ENCODE measurements around the gene MINDY3. TPM values are rescaled to one million over a fixed set of nuclear protein-coding genes. Genes with fewer than 3 reads are reported as not detected.

Gene MINDY3
- total RNA-seq, 2 experiments from 2014 or later, result 15.3 to 16.7 TPM

DNA sequence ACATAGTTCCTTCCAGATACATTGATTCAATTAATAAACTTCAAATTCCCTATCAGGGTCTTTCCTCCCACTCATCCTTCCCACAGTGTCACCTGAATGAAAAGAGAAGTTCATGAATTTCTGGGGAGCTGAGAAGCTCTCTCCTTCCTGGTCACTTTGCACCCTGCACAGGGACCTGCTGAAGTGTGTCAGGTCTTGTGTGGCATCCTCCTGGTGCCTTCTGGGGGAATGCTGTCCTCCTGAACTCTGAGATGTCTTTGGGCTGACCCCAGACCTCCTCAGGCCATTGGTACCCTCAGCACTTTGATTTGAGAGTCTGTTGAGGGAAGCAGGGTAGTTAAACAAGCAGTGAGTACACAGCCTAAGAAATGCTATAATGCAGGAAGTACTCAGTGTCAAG lies 101.0 kb downstream of the MINDY3 start:
- peaks cover 8% of the 10 kb centered on the region for H3K27me3 Mint-ChIP-seq
- peaks cover 2% of the 10 kb centered on the region for H3K36me3 Mint-ChIP-seq
- H3K9me3 Mint-ChIP-seq, result peaks cover 5% of the 10 kb centered on the region
- ChIA-PET CTCF (interaction anchor here (0.6 kb wide), 1 partner anchor 392 kb away, joined by 4 read pairs; no protein-coding TSS in a partner anchor), POLR2A (no interaction called here)
- H3K27ac Mint-ChIP-seq, result no peak overlapping the region
- H3K4me1 Mint-ChIP-seq (ENCODE audit: low read depth), result no peaks in the 10 kb centered on the region
- intact Hi-C loops (cut with micrococcal nuclease), result no loop called here
- DNase-seq, result no peak
- H3K4me3 Mint-ChIP-seq, result no peak overlapping the region

DNA sequence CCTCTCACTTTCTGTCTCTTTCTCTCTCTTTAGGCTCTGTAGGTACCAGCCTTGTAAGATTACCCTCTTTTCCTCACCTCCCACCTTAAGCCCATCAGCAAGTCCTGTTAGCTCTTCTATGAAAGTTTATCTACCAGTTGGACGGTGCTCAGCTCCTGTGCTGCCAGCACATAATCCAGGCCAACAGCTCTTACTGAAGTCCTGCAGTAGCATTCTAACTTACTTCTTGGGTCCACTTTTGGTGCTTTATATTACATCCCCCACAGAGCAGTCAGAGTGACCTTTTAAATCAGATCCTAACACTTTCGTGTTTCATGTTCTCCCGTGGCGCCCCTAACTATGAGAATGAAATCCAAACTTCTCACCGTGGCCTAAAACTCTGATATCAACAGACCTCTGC lies 101.7 kb downstream of the MINDY3 start:
- Mint-ChIP-seq H3K9me3 (peaks cover 3% of the 10 kb centered on the region), H3K27me3 (peaks cover 8% of the 10 kb centered on the region), H3K4me1 (ENCODE audit: low read depth) (no peaks in the 10 kb centered on the region), H3K36me3 (peaks cover 2% of the 10 kb centered on the region), H3K4me3 (no peak overlapping the region), H3K27ac (no peak overlapping the region)
- CTCF ChIA-PET, result interaction anchor here (0.6 kb wide), 1 partner anchor 392 kb away, joined by 4 read pairs; no protein-coding TSS in a partner anchor
- no peak for DNase-seq
- POLR2A ChIA-PET, result no interaction called here
- intact Hi-C loops (cut with micrococcal nuclease), result no loop called here

DNA sequence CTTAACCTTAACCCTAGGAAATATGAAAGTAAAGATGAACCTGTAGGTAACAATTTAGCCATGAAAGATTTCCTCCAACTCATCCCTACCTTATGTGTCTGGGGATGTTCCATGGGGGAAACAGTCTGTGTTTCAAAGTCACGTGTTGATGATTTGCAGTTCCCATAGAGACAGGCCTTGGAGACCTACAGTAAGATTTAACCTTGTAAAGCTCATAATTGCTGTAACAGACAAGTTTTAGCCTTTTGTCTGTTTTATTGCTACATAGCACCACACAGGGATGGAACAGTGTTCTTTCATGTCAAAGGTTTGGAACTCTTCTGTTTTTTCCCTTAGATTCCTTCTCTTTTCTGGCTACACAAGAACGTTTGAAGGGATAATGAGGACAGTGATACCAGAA lies 105.4 kb downstream of the MINDY3 start:
- H3K27me3 Mint-ChIP-seq, result peaks cover 23% of the 10 kb centered on the region
- no peaks in the 10 kb centered on the region for H3K9me3 Mint-ChIP-seq
- no peaks in the 10 kb centered on the region for H3K36me3 Mint-ChIP-seq
- CTCF ChIA-PET, result no interaction called here
- H3K27ac Mint-ChIP-seq, result no peak overlapping the region
- H3K4me1 Mint-ChIP-seq (ENCODE audit: low read depth), result no peaks in the 10 kb centered on the region
- POLR2A ChIA-PET, result no interaction called here
- intact Hi-C loops (cut with micrococcal nuclease), result no loop called here
- no peak overlapping the region for H3K4me3 Mint-ChIP-seq
- no peak for DNase-seq

DNA sequence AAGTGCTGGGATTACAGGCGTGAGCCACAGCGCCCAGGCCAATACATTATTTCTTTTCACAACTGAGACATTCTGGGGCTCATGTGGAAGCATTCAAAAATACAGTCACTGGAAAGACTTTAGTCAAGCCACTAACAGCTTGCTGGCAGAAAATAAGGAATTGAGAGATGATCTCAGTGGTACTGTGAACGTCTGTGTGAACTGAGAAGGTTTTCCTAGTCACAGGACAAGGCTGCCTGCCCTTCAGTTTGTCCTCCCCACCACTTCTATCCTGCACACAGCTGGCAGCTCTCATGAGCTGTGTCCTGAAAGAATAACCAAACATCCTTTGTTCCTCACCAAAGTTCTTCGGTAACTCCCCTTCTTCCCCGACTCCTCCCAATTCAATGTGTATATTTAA lies 109.3 kb downstream of the MINDY3 start:
- no peak overlapping the region for H3K4me3 Mint-ChIP-seq
- peaks cover 20% of the 10 kb centered on the region for H3K27me3 Mint-ChIP-seq
- CTCF ChIA-PET, result no interaction called here

DNA sequence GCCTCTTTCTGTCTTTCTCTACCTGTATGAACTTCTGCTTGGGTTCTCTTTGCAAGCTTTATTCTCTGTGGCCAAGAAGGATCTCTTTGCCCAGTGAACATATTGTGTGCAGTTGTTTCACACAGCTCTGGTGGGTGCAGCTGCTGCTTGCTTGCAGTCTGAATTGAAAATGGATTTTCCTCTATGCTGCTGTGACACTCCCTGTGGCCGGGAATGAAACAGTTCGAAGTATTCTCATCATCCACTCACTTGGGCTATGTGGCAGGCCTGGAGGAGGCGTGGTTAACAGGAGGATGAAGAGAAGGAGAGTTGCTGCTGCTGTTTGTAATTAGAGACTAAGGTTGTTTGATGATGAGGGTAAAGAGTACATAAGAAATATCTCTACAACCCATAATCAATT lies 112.2 kb downstream of the MINDY3 start:
- H3K27ac Mint-ChIP-seq, result no peak overlapping the region
- no peaks in the 10 kb centered on the region for H3K9me3 Mint-ChIP-seq
- no peaks in the 10 kb centered on the region for H3K4me1 Mint-ChIP-seq (ENCODE audit: low read depth)
- no peak for DNase-seq
- ChIA-PET CTCF (no interaction called here), POLR2A (no interaction called here)
- no peaks in the 10 kb centered on the region for H3K36me3 Mint-ChIP-seq
- peaks cover 17% of the 10 kb centered on the region for H3K27me3 Mint-ChIP-seq
- intact Hi-C loops (cut with micrococcal nuclease), result no loop called here
- no peak overlapping the region for H3K4me3 Mint-ChIP-seq

More for the DNA sequence above, 109.3 kb downstream of the MINDY3 start:
- DNase-seq, result no peak
- intact Hi-C loops (cut with micrococcal nuclease), result no loop called here
- POLR2A ChIA-PET, result no interaction called here
- H3K27ac Mint-ChIP-seq, result no peak overlapping the region
- H3K36me3 Mint-ChIP-seq, result no peaks in the 10 kb centered on the region
- no peaks in the 10 kb centered on the region for H3K9me3 Mint-ChIP-seq
- H3K4me1 Mint-ChIP-seq (ENCODE audit: low read depth), result no peaks in the 10 kb centered on the region

GRCh38 chr10:15747632-15748031 lies 112.7 kb downstream of the MINDY3 start:
- intact Hi-C loops (cut with micrococcal nuclease), result no loop called here
- H3K9me3 Mint-ChIP-seq, result no peaks in the 10 kb centered on the region
- POLR2A ChIA-PET, result no interaction called here
- no peak overlapping the region for H3K27ac Mint-ChIP-seq
- H3K4me3 Mint-ChIP-seq, result no peak overlapping the region
- H3K27me3 Mint-ChIP-seq, result peaks cover 12% of the 10 kb centered on the region
- DNase-seq, result no peak
- CTCF ChIA-PET, result interaction anchor here (0.6 kb wide), 1 partner anchor 856 kb away, joined by 3 read pairs; no protein-coding TSS in a partner anchor
- no peaks in the 10 kb centered on the region for H3K36me3 Mint-ChIP-seq
- no peaks in the 10 kb centered on the region for H3K4me1 Mint-ChIP-seq (ENCODE audit: low read depth)

GRCh38 chr10:15745751-15746150 lies 114.6 kb downstream of the MINDY3 start:
- DNase-seq, result no peak
- H3K27ac Mint-ChIP-seq, result no peak overlapping the region
- peaks cover 5% of the 10 kb centered on the region for H3K27me3 Mint-ChIP-seq
- H3K4me1 Mint-ChIP-seq (ENCODE audit: low read depth), result no peaks in the 10 kb centered on the region
- no peaks in the 10 kb centered on the region for H3K9me3 Mint-ChIP-seq
- ChIA-PET POLR2A (no interaction called here), CTCF (interaction anchor here (1.2 kb wide), 1 partner anchor 312 kb away, joined by 3 read pairs; no protein-coding TSS in a partner anchor)
- intact Hi-C loops (cut with micrococcal nuclease), result no loop called here
- no peaks in the 10 kb centered on the region for H3K36me3 Mint-ChIP-seq
- H3K4me3 Mint-ChIP-seq, result no peak overlapping the region

- no peaks in the 10 kb centered on the region for H3K36me3 Mint-ChIP-seq
Measured at GRCh38 chr10:15744217-15744865, 116.0 kb downstream of the MINDY3 start.

DNA sequence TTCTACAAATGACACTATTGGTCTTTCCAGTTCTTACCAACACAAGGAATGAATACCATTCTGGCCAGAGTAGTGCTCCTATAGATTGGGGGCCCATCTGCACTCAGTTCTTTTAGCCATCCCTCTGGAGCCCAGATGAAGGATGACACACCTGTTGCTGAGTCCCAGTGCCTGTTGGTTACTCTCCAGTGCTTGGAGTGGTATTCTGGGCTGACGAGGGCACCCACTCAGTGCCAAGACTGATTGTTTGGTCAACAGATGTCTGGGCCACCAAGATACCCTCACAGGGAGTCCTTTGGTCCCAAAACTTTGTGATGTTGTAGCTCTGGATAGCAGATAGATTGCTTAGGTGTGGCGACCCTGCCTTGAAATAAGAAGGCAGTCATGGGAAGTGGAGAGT lies 116.9 kb downstream of the MINDY3 start:
- Mint-ChIP-seq H3K9me3 (no peaks in the 10 kb centered on the region), H3K36me3 (no peaks in the 10 kb centered on the region), H3K4me3 (no peak overlapping the region), H3K4me1 (ENCODE audit: low read depth) (no peaks in the 10 kb centered on the region), H3K27ac (no peak overlapping the region), H3K27me3 (peaks cover 2% of the 10 kb centered on the region)
- POLR2A ChIA-PET, result no interaction called here
- DNase-seq, result no peak
- intact Hi-C loops (cut with micrococcal nuclease), result loop anchor here (5.0 kb wide), 1 partner anchor 311 kb away; no protein-coding TSS in a partner anchor
- CTCF ChIA-PET, result no interaction called here

More at GRCh38 chr10:15744217-15744865, 116.0 kb downstream of the MINDY3 start:
- peak; percentile 50 for DNase-seq
- Mint-ChIP-seq H3K4me3 (no peak overlapping the region), H3K4me1 (ENCODE audit: low read depth) (no peaks in the 10 kb centered on the region), H3K27ac (no peak overlapping the region), H3K9me3 (no peaks in the 10 kb centered on the region), H3K27me3 (peaks cover 5% of the 10 kb centered on the region)
- intact Hi-C loops (cut with micrococcal nuclease), result loop anchor here (5.0 kb wide), 1 partner anchor 312 kb away; no protein-coding TSS in a partner anchor
- ChIA-PET CTCF (no interaction called here), POLR2A (no interaction called here)

DNA sequence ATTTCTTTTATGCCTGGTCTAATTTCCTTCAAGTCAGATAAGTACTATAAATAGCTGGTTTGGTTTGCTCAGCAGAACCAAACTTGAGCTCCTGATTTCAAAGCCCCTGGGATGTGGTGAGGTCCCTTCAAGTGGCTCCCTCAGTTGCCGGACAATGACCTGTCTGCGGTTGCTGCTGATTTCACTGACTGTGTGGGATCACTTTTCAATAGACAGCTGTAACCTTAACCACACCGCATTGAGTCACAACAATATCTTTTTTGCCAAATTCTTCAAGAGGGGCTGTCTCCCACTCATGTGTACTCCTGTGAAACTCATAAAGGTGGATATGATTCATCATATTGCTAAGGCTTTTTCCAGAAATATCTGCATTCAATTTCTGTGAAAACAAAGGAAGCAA lies 117.5 kb downstream of the MINDY3 start:
- Mint-ChIP-seq H3K27me3 (peaks cover 2% of the 10 kb centered on the region), H3K27ac (no peak overlapping the region), H3K4me1 (ENCODE audit: low read depth) (no peaks in the 10 kb centered on the region), H3K4me3 (no peak overlapping the region), H3K36me3 (no peaks in the 10 kb centered on the region), H3K9me3 (no peaks in the 10 kb centered on the region)
- CTCF ChIA-PET, result no interaction called here
- POLR2A ChIA-PET, result no interaction called here
- no peak for DNase-seq
- intact Hi-C loops (cut with micrococcal nuclease), result loop anchor here (5.0 kb wide), 1 partner anchor 311 kb away; no protein-coding TSS in a partner anchor

DNA sequence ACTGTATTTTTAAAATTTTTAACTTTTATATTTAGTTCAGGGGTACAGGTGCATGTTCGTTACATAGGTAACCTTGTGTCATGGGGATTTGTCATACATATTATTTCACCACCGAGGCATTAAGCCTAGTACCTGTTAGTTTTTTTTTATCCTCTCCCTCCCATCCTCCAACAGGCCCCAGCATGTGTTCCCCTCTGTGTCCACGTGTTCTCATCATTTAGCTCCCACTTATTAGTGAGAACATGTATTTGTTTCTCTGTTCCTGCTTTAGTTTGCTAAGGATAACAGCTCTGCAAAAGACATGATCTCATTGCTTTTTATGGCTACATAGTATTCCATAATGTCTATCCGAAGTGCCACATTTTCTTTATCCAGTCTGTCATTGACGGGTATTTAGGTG lies 118.2 kb downstream of the MINDY3 start:
- POLR2A ChIA-PET, result no interaction called here
- Mint-ChIP-seq H3K4me3 (no peak overlapping the region), H3K9me3 (no peaks in the 10 kb centered on the region), H3K4me1 (ENCODE audit: low read depth) (no peaks in the 10 kb centered on the region), H3K36me3 (no peaks in the 10 kb centered on the region), H3K27me3 (peaks cover 2% of the 10 kb centered on the region), H3K27ac (no peak overlapping the region)
- intact Hi-C loops (cut with micrococcal nuclease), result loop anchor here (5.0 kb wide), 1 partner anchor 310 kb away; no protein-coding TSS in a partner anchor
- no peak for DNase-seq
- CTCF ChIA-PET, result interaction anchor here (0.6 kb wide), 1 partner anchor 1389 kb away, joined by 5 read pairs; no protein-coding TSS in a partner anchor

DNA sequence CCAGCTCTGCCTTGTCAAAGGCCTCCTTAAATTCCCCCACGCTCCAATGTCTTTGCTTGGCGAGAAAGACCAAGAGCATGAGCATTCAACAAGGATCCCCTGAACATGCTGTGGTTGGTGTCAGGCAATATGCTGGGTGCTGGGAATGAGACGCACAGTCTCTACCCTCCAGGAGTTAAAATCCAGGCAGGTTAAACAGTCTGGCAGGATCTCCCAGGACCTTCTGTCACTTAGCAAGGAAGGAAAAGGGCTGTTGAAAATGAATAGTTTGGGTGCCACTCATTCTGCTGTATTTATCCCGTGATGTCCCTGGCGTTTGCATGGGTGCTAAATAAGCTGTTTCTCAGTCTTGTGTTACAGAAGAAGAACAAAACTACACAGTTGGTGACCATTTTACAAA lies 118.7 kb downstream of the MINDY3 start:
- no peak for DNase-seq
- H3K27ac Mint-ChIP-seq, result no peak overlapping the region
- no peak overlapping the region for H3K4me3 Mint-ChIP-seq
- intact Hi-C loops (cut with micrococcal nuclease), result loop anchor here (5.0 kb wide), 1 partner anchor 309 kb away; no protein-coding TSS in a partner anchor
- H3K36me3 Mint-ChIP-seq, result no peaks in the 10 kb centered on the region
- CTCF ChIA-PET, result interaction anchor here (0.6 kb wide), 1 partner anchor 1389 kb away, joined by 5 read pairs; no protein-coding TSS in a partner anchor
- H3K4me1 Mint-ChIP-seq (ENCODE audit: low read depth), result no peaks in the 10 kb centered on the region
- no peaks in the 10 kb centered on the region for H3K9me3 Mint-ChIP-seq
- POLR2A ChIA-PET, result no interaction called here
- H3K27me3 Mint-ChIP-seq, result peaks cover 2% of the 10 kb centered on the region

GRCh38 chr10:15740261-15740660 lies 120.0 kb downstream of the MINDY3 start:
- no peak for DNase-seq
- ChIA-PET POLR2A (no interaction called here), CTCF (no interaction called here)
- intact Hi-C loops (cut with micrococcal nuclease), result loop anchor here (5.0 kb wide), 1 partner anchor 308 kb away; no protein-coding TSS in a partner anchor
- Mint-ChIP-seq H3K27ac (no peak overlapping the region), H3K36me3 (no peaks in the 10 kb centered on the region), H3K4me3 (no peak overlapping the region), H3K4me1 (ENCODE audit: low read depth) (no peaks in the 10 kb centered on the region), H3K9me3 (no peaks in the 10 kb centered on the region), H3K27me3 (peaks cover 2% of the 10 kb centered on the region)
